HG03159 (cell line): Measurements from ENCODE around the gene MED25.

Experiments used
- ATAC-seq: cut with Tn5 transposase; IDR thresholded peaks from one replicate; pipeline ENCODE4 v1.9.1; 2021; ENCODE audit warnings: mild to moderate bottlenecking, moderate library complexity; ENCODE audit not compliant: unreplicated experiment

The MED25 gene

DNA sequence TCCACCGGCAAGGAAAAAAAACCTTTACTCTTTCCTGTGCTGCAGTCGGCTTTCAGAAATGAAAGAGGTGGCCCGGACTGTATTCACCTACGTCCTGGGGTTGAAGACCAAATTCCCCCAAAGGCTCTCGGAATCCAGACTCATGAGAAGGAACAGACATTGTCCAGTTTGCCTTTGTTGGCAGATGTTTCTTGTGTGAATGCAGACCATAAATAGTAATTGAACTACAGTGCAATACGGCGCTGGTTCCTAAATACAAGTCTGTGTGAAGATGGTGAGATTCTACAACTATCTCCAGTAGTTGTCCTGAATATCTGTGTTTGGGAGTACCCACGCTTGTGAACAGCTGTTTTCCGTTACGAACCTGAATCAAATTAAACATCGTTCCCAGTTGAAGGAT lies 21.6 kb downstream of the MED25 start:
- ATAC-seq, result no peak

DNA sequence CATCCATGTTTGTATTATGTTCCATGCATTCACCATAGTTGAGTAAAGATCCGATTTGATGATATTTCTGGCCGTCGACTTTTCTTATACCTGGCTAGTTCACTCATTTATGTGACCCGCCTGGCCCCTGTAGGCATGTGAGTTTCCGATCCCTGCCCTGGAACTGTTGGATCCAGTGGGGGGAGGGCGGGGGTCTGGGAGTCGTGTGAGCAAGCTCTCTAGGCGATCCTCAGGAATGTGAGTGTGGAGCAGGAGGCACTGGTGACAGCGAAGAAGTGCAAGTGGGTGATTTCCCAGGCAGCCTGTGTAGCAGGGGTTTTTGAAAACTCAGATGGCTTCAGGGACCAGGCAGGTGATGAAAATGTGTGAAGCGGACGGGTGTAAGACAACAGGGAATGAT lies 22.2 kb downstream of the MED25 start:
- no peak for ATAC-seq

DNA sequence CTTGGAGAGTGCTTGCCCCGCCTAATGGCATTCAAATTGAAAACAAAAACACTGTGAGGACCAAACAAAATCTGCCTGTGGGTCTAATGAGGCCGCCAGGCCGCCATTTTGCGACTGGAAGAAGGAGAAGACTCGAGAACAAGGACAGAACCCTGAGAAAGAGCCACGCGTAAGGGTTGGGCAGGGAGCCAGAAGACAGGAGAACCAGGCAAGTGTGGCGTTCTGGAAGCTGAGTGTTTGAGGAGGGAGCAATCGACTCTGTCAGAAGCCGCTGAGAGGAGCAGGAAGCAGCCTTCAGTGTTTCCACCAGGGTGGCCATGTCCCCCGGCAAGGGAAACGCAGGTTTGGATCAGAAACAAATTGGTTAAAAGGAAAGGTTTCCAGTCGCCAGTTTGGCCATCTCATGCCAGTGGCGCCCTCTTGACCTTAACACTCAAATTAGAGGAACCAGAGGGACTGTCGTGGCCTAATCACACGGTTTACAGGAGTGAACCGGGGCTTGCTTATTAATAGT lies 22.7 kb downstream of the MED25 start:
- no peak for ATAC-seq

DNA sequence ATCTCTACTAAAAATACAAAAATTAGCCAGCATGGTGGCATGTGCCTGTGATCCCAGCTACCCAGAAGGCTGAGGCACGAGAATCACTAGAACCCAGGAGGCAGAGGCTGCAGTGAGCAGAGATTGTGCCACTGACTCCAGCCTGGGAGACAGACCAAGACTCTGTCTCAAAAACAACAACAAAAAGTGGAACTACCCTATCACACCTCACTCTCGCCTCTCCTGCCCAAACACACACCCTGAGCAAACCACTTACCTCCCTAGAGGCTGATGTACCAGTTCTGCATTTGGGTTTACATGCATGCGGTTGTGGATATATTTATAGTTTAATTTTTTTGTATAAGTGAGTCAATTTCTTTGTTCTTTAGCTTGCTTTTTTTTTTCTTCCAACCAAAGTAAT lies 25.2 kb downstream of the MED25 start:
- ATAC-seq, result no peak

DNA sequence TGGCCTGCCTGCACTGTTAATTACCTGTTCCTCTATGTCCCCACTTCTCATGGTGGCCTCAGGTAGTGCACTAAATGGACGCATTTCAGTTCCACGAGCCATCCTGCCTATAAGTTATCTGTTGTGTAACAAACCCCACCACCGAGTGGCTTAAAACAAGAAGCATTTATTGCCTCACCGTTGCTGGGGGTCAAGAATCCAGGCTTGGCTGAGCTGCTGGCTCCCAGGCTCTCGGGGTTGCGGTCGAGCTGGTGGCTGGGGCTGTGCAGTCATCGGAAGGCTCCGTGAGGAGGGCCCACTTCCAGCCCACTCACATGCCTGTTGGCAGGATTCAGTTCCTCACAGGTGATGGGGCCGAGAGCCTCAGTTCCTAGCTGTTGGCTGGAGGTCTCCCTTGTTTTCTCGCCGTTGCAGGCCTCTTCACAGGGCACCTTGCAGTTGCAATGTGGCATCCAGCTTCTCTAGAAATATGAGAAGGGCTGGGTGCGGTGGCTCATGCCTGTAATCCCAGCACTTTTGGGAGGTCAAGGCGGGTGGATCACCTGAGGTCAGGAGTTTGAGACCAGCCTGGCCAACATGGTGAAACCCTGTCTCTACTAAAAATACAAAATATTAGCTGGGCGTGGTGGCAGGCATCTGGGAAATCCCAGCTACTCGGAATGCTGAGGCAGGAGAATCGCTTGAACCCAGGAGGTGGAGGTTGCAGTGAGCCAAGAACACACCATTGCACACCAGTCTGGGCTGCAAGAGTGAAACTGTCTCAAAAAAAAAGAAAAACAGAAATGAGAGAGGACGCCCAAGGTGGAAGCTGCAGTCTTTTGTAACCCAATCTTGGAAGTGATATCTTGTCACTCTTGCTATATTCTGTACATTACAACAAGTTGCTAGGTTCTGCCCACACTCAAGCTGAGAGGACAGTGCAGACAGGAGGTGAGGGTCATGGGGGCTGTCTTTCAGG lies 26.3 kb downstream of the MED25 start:
- ATAC-seq, result no peak

DNA sequence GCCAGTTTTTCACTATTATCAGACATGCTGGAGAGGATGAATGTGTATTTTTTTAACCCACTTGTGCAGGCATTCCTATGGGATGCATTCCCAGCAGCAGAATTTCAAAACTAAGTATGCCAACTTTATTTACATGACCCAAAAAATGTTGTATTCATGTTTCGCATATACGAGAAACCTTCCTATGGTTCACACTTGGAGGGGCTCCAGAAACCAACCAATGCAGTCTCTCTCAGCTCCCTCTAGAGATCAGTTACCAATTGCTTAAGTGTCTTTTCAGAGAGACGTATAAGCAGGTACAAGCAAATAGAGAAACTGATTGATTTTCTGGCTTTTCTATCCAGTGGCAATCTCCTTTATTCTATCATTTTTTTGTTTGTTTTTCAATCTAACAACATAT lies 27.3 kb downstream of the MED25 start:
- no peak for ATAC-seq

DNA sequence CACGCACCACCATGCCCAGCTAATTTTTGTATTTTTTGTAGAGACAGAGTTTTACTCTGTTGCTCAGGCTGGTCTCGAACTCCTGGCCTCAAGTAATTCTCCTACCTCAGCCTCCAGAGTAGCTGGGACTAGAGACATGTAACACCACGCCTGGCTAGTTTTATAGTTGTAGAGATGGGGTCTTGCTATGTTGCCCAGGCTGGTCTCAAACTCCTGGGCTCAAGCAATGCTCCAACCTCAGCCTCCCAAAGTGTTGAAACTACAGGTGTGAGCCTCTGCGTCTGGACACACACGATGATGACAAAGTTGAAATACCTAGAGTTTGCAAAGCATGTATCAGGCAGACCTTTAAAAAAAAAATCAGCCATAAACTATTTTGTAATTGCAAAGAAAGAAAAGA lies 28.3 kb downstream of the MED25 start:
- no peak for ATAC-seq

DNA sequence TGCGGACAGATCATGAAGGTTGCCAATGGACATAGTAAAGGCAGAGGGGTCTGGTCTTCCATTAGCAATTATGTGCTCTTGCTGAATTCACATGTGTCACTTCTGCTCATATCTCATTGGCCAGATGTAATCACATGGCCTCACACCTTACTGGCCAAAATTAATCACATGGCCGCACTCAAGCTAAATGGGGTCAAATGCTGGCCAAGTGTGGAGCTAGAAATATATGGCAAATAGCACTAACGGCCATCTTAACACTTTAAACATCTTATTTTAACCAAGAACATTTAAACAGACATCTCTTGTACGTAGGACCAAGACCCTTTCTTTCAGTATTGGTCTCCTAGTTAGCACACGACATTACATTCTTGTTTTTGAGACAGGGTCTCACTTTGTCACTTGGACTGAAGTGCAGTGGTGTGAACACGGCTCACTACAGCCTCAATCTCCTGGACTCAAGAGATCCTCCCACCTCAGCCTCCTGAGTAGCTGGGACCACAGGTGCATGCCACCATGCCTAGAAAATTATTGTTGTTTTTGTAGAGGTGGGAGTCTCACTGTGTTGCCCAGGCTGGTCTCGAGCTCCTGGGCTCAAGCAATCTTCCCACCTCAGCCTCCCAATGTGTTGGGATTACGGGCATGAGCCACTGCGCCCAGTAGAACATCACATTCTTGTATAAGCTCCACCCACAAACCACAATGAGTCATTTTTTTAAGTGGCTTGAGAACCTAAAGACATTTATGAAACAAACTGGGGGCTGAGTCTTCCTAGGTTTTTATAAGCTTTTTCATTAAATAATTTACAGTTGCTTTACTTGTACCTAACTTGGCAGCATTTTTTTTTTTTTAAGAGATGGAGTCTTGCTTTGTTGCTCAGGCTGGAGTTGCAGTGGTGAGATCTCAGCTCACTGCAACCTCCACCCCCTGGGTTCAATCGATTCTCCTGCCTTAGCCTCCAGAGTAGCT lies 29.9 kb downstream of the MED25 start:
- ATAC-seq, result no peak

DNA sequence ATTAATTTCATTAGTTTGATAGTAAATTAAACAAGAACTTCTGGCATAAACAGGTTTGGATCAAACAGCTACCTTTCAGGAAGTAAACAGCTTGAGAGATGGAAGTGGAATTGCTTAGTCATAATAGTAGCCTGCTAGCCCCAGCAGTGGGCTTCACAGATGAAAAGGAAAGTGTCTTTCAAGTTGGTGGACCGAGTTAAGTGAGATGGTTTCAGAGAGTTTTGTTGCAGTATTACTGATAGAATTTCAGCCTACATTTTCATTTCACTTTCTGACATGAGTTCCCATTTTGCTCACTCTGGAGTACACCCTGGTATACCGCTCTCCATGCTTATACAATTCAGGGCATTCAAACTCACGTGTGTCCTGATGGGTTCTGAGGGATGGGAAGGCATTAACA lies 30.8 kb downstream of the MED25 start:
- no peak for ATAC-seq

DNA sequence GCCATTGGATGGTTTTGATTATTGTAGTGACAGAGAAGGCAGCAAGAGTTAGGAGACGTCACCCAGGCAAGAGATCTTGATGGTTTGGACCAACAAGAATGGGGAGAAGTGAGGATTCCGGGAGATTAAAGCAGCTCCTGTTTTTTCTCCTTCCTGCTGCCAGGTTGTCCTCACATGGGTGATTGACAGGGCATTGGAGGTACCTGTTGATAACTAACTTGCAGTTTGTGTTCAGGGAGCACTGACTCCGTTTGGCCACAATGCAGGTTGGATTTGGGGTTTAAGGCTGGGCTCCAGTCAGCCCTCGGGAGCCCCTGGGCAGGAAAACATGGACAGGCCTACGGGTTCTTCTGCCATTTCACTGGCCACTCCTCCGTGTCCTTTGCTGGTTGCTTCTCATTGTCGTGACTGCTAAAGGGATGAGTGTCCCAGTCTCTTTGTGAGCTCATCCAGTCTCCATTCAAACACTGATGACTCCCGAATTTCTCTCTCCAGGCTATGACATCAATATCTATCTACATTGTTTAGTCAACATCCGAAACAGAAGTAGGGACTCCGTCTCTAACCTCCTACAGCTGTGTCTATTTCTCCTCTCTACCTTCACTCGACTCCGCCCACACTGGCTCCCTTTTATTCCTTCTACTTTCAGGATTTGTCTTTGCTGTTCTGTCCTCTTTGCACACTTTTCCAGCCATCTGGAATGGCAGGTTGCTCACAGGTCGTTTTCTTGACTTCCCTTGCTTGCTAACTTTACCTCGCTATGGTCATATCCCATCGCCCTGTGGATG lies 31.5 kb downstream of the MED25 start:
- no peak for ATAC-seq

DNA sequence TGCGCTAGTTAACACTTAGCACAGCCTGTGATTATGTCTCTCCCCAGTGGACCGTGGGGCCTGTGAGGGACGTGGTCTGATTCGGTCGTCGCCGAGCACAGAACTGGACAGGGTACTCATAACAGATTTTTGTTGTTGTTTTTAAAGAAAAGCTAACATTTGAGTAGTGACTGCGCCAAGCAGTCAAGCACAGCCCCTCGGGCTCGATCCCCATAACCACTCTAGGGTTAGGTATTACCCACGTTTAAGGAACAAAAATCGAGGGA lies 32.1 kb downstream of the MED25 start:
- ATAC-seq, result no peak

DNA sequence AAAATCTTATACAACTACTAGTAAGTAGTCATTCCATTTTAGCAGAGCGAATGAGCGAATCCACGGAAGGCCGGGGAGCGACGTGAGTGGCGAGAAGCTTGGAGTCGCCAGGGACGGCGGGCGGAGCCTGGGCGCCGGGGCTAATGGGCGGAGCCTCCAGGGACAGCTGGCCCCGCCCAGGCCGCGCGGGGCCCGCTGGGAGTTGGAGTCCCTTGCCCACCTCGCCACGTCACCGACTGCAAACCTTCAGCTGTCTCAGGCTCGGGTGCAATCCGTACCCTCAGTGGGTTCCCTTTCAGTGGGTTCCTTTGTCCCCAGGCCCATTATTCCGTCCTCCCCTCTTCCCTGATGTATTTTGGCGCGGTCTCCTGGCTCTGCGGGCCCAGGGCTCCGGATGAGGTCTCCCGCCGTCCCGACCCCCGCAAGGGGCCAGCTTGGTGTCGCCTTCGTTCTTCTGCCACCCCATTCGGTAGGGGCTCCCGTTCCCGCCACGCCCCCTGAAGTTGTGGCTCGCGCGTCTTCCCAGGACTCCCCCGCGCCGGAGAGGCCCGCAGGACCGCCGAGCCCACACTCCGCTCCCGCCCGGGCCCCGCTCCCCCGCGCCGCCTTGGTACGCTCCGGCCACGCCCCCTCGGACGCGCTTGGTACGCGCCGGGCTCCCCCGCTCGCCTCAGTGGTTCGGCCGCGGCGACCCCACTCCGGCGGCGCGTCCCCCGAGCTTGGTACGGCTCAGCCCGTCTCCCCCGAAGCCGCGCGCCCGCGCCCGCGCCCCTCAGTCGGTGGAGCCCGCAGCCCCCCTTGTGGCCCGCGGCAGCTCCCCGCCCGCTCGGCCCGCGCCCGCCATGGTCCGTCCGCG lies 32.6 kb downstream of the MED25 start, which contains the start of gene PTOV1:
Gene PTOV1, plus strand, starts transcription at position 673 of the 856 bp plus-strand sequence.
- peak; percentile 65 for ATAC-seq

DNA sequence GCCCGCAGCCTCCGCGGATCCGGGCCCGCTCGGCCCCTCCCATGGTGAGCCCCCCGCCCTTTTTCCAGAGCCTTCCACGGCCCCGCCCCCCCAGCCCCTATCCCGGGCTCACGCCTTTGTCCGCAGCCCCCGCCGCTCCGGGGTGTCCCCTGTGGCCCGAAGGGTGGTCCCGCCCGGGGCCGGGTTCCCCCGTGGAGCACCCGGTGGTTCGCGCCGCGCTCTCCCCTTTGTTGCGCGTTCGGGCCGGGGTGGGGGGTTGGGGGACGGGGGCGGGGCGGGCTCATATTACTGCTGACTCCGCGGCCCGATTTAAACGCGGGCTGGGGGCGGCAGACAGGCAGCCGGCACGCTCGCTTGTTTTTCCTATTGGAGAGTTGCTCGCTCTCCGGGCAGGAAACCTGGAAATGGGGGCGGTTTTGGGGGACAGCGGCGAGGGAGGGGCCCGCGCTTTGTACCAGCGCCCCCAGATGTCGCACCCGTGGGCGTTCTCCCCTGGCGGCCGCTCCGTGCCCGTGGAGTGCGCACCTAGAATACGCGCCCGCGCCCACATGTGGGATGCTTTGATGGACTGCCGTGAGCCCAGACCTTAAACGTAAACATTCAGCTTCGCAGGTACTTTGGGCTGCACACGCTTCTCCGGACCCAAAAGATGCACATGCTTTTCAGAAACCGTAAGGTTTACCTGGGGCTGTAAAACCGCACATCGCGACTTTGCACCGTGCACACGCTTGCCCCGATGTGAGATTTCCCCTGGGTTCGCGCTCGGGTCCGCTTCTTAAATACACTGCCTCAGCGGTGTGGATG lies 33.6 kb downstream of the MED25 start:
- no peak for ATAC-seq

DNA sequence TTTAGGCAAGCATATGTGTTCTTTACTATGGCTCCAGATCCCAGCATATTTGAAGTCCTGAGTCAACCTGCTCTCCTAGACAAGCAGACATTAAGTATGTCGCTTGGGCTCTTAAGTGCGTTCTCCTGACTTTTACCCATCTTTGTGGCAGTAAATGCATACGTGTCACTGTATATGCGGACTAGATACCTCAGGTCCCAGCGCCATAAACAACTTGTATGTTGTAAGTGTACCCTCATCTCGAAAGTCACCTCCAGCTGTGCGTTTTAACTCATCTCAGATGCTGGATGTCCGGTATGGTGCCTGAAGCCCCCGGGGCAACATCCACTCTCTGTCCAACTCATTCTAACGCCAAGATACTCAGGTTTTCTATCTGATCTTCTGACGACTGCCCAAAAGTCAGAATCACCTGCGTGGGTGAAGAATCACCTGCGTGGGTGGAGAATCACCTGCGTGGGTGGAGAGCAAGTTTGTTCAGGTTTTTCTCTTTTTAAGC lies 34.6 kb downstream of the MED25 start:
- no peak for ATAC-seq

DNA sequence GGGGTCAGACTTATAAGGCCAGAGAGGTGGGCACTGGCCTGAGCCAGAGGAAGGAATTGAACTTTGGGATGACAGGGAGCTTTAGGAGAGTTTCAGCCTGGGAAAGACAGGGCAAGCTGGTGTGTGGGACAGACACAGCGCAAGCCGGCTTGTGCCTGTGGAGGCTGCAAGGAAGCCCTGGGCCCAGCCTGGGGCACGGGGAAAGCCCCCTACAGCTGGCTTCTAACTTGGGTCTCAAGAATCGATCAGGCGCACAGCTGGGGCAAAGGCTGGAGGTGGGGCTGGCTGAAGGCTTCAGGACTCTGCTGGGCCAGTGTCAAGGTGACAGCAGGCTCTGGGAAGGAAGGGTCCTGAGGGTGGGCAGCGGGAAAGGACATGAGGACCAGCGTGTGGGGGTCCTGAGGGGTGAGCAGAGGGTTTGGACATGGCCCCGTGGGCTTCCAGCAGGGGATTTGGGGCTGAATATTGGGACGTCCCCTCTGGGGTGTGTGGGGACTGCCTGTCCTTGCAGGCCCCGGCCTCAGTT lies 35.8 kb downstream of the MED25 start:
- ATAC-seq, result no peak

DNA sequence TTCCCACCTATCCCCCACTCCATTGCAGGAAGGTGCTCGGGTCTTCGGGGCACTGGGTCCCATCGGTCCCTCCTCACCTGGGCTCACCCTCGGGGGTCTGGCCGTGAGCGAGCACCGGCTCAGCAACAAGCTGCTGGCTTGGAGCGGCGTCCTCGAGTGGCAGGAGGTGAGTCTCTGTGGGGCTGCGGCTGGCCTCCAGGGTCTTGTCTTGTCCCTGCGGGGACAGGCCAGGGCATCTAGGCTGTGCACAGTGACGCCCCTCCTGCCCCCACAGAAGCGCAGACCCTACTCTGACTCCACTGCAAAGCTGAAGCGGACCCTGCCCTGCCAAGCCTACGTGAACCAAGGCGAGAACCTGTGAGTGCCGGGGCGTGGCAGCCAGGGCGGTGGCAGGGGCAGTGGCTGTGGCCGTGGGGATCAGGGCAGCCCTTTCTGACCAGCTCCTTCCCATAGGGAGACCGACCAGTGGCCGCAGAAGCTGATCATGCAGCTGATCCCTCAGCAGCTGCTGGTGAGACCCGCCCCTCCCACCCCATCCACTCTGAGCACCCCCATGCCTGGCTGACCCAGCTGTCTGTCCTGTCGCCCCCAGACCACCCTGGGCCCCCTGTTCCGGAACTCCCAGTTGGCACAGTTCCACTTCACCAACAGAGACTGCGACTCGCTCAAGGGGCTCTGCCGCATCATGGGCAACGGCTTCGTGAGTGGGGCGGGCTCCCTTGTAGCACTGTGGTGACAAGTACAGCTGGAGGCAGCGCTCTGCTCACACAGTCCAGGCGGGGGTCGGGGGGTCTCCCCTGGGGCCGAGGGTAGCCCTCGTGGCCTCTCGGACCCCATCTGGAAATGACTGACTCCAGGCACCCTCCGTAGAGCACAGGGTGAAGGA lies 36.5 kb downstream of the MED25 start:
- no peak for ATAC-seq

DNA sequence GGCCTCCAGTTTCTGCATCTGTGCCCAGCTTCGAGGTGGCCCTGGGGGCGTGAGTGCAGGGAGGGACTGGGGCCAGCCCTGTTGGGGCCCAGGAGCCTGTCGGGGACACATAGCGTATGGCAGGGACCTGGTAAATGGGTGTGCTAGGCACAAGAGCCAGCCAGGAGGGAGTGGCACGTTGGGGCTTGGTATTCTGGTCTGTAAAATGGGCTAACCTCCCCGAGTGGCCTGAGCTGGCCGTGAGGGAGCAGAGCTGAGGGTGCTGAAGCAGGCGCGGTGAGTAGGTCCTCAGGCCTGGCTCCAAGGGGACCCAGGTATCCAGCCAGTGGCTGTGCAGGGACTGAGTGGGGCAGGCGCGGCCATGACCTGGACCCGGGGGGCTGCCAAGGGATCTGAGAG lies 37.2 kb downstream of the MED25 start:
- ATAC-seq, result no peak
